Iris pigment epithelial cell (primary cell): ENCODE results near the gene PLAU.
"Not testable (repeated sequence)": the region's sequence is repeated elsewhere in the genome, so short reads cannot be mapped to it uniquely, and the experiment has no call there.

Experiments
- DNase-seq: peaks from one replicate; pipeline ENCODE4 v3.0.0-alpha.2; 2011; ENCODE audit warnings: low read depth

Gene PLAU

DNA sequence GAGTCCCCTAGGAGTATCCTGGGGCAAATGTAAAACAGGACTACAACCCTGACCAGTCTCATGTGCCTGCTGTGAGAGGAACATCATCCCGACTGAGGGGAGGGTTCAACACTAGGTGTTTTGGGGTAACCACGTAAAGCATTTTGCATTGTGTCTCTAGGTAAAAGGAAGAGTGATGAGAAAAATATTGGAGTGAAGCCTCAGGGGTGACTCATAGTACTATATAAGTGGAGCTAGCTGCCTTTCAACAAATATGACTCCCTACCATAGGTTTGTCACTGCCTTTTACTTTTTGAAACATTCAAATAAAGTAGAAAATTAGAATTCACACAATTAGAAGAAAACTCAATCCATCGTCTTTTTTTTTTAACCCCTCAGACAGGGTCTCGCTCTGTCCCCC, 34.0 kb upstream of the PLAU start:
- DNase-seq: no peak

DNA sequence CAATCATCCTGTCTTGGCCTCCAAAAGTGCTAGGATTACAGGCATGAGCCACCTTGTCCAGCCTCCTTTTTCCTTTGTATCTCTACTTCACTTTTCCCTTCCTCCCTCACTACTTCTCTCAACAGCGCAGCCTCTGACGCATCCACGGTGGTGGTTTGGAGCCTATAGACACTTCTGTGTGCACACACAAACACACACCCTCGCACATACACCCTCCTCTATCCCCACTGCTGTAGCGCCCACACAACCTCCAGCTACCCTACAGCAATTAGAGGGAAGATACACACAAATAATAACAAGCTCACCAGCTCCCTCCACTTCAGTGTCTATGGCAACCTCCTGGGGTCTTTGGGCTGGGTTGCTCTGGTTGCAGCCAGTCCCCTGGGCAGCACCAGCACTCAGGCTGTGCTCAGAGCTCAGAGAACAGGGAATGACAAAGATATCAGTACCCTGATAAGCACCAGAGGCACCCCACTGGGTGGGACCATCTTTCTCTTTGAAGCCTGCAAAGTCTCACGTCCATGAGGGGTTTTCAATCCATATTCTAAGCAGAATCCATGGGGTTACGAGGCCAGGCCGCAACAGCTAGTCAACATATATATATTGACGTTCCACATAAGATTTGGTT, 33.3 kb upstream of the PLAU start:
- DNase-seq: no peak

DNA sequence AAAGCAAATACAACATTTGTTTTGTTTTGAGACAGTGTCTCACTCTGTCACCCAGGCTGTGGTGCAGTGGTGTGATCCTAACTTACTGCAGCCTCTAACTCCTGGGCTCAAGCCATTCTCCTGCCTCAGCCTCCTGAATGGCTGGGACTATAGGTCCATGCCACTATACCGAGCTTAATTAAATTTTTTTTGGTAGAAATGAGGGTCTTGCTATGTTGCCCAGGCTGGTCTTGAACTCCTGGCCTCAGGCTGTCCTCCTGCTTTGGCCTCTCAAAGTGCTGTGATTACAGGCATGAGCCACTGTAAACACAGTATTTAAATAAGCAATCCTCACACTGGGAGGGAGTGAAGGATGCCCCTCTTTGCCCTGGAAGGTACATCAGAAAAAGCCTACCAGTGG, 32.6 kb upstream of the PLAU start:
- DNase-seq: no peak

DNA sequence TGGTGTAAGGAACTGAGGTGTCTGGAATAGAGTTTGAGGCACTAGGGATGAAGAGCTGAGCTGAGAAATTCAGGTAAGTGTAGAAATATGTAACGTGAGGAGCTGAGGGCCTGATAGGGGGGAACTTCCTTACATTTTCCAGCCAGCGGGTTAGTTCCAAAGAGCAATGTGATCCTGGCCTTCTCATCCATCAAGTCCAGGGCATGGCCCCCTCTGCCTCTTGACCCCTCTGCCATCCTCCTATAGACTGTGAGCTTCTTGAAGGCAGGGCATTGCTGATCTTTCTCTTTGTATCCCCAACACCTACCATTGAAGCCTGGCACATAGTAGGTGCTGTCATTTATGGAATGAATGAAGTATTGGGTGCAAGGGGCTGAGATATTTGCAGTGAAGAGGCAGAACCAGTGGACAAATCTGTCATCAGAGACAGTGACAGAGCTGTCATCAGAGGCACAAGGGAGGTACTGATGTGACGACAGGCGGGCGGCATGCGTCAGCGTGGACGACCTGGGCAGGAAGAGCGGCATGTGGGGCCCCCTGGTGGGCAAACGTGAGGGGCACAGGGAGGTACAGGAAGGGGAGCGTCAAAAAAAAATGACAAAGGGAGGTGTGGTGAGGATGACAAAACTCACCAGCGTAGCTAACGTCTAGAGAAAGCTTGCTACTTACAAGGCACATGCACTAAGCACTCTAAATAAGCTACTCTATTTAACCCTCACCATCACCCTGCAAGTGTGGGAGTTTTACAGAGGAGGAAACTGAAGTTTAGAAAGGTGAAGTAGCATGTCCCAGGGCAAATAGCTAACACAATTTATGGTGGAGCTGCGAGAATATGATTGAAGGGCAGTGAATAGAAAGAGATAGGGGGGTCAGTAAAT, 31.4 kb upstream of the PLAU start:
- peak; percentile 74 for DNase-seq

DNA sequence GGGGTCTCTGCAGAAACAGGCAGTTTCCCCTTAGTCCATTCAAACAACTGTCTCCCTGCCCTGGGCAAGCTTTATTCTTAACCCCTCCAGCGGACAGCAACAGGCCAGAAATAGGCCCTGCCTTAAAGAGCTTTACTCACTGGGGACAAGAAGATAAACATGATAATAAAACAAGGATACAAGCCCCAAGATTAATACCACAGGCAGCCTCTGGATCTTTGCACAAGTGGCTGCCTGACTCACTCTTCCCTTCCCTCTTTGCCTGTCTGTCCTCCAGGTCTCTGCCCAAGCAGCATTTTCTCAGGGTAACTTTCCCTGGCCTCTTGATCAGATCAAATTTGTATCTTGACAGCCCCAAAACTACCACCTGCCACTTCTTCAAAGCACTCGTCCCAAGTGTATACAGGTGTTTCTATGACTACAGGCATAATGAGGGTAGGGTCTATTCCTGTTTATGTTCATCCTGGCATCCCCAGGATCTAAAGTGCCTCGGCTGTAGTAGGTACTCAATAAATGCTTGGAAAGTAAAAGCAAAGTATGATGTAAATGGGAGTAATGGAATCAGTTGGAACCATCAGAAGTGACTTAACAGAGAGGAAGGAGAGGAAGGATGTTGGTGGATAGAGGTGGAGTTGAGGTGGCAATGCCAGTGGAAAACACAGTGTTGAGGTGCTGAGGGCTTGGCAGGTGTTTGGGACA, 29.6 kb upstream of the PLAU start:
- peak; percentile 51 for DNase-seq

DNA sequence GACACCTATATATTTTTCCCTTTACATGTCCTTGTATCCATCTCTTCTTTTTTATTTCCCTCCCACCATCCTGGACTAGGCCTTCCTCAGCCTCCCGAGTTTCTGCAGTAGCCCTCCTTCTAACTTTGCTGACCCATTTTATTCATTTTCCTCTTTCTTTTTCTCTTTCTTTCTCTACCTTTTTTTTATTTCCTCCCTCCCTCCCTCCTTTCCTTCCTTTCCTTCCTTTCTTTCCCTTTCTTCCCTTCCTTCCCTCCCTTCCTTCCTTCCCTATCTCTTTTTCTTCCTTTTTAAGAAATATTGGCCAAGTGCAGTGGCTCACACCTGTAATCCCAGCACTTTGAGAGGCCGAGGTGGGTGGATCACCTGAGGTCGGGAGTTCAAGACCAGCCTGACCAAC, 26.9 kb upstream of the PLAU start:
- DNase-seq: no peak

DNA sequence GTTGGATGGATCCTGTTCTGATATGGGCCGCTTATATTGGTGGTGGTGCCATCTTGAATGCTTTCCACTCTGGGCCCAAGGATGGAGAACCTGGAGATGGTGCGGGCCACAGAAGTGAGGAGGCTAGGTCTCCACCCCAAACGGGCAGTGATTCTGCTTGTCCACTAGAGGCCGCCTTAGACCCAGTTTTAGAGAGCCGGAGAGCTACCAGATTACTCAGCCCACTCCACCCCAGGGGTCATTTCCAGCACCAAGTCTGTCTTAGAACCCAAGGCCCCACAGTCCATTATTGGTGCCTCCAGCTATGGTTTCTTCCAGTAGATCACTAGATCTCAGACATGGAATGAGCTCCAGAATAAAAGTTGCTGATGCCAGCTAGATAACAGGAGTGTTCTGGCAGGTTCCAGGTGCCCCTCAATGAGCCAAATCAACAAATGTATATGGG, 24.8 kb upstream of the PLAU start:
- peak; percentile 80 for DNase-seq

DNA sequence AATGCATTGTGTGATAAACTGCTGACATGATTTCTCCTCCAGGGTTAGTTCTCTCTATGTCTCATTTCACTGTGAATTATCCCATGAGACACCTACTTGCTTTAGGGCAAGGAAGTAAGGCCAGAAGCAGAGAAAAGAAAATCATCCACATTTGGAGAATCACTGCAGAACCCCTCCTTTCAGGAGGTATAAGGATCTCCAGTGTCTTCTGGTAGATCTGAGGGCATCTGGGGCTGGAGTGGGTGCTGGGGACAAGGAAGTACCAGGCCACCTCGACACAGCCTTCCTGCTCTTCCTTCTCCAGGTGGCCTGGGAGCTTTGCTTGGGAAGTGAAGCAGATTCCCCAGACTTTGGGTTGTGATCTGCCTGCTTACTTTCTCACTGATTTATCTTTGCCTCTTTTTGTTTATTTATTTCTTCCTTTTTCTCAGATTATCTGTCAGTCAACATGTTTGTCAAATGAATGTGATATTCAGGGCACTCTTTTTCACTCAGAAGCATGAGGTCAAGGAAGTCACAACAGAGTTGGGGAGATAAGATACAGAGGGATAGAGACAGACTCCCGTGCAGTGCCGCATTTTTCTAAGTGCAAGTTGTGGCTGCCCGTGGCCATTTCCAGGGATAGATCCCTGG, 24.2 kb upstream of the PLAU start:
- no peak for DNase-seq

DNA sequence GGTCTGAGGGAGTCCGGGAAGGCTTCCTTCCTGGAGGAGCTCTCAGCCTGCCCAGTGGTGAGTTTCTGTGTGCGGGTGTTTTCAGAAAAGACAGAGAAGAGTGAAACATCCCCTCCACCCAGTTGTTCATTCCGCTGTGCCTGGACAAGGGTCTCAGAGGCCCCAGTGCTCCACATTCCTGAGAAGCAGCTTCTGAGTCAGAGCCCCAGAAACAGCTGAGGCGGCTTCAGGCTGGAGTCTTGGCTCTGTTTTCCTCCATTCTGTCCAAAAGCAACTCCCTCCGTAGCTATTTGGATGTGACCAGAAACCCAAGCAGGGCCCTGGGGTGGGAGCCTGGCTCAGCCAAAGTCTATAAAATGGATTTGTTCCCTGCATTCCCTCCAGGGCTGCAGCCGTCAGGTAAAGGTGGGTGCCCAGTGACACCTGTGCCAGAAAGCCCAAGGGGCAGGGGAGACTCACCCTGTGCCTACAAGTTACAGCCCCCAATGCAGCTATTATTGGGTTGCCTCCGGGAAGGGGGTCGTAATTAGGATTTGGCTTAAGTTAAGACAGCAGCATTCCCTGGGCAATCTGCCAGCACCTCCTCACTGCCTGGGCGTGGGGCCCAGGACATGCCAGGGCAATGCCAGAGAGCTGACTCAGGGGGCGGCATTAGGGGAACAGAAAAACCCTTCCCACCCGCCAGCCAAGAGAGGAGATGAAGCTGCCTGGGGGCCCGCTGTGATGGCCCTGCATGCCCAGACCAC, 23.5 kb upstream of the PLAU start:
- peak; percentile 83 for DNase-seq

DNA sequence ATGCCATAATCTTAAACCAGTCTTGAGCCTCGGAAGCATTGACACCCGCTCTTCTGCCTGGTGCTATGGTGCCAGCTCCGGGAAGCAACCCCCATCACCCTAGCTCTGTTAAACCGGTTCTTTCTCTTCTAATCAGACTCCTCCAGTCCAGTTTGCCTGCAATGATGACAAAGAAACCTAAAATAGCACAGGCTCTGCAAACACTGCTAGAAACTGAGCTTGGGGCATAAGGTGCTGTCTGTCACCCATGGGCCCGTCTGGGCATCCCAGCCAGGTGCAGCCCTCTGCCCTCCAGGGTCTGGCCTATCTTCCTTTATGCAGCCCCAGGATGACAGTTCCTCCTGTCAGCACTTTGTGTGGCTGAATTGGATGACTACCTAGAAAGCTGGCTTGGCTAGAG, 22.4 kb upstream of the PLAU start:
- DNase-seq: no peak

DNA sequence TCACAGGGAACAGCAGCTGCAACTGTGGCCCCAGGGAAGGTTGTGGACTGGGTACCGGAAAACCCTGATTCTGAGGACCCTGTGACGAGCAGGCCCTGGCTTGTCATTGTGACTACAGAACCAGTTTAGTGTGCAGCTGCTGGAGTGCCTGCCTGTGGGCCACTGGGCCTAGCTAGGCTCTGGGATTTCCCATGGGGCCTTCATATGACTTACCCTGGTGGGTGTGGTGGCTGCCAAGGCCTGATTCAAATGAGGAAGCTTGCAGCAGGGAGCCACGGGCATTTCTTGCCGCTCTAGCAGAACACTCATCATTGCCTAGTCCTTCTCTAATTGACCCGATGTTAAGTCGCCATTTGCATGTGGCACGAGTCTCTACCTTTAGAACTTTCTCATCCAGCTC, 21.9 kb upstream of the PLAU start:
- no peak for DNase-seq

DNA sequence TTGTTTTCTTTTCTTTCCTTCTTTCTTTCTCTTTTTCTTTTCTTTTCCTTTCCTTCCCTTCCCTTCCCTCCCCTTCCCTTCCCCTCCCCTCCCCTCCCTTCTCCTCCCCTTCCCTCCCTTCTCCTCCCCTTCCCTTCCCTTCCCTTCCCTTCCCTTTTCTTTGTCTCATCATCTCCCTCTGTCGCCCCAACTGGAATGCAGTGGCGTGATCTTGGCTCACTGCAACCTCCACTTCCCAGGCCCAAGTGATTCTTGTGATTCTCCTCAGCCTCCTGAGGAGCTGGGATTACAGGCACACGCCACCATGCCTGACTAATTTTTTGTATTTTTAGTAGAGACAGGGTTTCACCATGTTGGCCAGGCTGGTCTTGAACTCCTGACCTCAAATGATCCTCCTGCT, 21.5 kb upstream of the PLAU start:
- not testable (repeated sequence) for DNase-seq

DNA sequence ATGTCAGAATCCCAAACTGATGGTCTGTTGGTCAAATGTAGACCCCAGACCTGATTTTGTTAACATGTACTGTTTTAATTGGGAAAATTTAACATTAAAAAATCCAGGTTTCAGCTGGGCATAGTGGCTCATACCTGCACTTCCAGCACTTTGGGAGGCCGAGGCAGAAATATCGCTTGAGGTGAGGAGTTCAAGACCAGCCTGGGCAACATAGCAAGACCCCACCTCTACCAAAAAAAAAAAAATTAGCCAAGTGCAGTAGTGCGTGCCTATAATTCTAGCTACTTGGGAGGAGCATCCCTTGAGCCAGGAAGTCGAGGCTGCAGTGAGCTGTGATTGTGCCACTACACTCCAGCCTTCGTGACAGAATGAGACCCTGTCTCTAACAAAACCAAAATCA, 20.7 kb upstream of the PLAU start:
- no peak for DNase-seq

DNA sequence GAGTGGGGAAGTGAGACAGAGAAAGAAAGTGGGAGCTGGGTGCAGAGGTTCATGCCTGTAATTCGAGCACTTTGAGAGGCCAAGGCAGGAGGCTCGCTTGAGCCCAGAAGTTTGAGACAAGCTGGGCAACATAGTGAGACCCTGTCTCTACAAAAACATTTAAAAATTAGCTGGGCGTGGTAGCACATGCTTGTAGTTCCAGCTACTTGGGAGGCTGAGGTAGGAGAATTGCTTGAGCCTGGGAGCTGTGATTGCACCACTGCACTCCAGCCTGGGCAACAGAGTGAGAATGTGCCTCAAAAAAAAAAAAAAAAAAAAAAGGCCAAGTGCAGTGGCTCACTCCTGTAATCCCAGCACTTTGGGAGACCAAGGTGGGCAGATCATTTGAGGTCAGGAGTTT, 20.1 kb upstream of the PLAU start:
- DNase-seq: not testable (repeated sequence)

DNA sequence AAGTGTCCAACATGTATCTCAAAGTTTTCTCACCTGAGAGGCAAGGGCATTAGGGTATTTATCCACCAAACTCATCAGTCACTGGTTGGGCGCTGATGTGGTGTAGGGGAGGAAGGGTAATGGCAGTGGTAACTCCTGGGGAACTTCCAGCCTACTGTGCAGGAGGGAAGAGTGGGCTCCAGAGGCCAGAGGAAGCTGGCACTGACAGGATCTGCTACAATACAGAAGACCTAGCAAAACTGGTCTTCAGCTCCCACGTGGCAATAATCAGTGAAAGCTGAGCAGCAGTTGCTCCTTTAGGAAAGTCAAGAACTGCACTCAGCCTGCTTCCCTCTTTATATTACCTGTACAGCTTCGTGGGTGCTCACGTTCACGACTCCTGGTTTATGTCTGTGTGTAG, 19.4 kb upstream of the PLAU start:
- DNase-seq: no peak

DNA sequence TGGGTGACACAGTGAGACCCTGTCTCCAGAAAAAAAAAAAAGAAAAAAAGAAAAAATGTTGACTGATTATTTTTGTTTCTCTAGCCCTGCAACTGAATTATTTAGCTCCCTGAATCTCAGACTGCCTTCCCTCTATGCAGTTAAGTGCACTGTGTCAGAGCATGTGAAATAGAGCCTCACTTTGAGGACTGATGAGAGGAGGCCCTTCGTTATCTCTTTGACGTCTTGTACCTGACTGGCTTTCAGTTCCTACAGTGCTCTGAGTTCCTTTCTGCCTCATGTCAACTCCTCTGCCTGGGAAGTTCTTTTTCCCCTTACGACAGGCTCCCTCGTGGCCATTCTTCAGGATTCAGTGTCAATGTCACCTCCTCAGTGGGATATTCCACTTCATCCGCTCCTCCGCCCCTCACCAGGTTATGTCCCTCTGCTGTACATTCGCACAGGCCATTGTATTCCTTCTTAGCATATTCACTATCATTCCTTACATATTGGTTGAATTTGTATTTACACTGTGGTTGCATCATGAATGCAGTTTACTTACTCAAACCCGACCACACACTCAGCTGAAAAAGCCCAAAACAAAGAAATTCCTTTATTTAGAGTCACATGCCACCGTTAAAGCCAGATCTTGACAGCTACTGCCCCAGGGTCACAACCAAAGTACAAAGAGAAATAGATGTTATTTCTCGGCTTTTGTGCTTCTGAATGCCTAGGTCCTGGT, 18.5 kb upstream of the PLAU start:
- peak; percentile 66 for DNase-seq

DNA sequence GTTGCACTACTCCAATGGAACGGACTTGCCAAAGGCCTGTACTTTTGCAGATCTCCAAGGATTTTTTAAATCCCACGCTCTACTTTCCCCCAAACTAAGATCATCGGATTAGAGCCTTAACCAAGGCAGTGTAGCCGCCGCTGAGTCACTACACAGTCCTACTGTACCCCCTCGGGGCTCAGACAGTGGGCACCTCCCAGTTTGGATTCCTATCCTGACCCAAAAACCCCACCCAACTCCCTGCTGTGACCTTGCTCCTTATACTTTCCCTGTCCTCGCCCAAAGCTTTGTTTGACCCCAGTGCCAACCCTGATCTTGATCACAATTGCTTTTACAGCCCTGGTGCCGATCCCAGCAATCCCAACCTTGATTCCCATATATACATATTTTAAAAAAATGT, 17.5 kb upstream of the PLAU start:
- no peak for DNase-seq

DNA sequence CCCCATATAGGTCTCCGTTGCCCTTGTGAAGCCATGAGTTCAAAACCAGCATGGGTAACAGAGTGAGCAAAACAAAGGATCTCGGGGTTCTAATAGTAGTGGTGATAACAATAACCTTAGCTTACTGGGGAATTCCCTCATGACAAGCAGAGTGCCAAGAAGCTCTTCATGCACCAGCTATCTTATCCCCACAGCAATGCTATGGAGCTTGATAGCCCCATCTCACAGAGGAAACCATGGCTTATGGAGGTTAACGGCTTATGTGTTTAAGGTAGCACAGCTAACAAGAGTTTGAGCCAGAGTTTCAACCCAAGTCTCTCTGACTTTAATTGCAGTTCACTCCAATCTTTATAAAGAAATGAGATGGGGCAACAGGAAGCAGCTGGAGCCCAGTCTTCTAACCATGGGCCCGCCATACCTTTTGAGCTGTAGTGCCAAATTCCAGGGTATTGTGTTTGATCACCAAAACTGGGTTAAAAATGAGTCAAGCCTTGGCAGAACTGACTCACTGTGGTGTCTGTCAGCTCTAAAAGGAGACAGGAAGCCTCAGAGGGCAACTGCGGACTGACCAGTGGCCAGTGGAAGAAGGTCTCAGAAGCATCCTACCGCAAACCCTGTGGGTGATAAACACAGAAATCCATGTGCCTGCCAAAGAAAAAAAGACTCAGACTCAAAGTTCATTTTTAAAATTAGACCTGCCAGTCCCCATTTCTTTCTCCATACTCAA, 16.5 kb upstream of the PLAU start:
- DNase-seq: peak; percentile 97

DNA sequence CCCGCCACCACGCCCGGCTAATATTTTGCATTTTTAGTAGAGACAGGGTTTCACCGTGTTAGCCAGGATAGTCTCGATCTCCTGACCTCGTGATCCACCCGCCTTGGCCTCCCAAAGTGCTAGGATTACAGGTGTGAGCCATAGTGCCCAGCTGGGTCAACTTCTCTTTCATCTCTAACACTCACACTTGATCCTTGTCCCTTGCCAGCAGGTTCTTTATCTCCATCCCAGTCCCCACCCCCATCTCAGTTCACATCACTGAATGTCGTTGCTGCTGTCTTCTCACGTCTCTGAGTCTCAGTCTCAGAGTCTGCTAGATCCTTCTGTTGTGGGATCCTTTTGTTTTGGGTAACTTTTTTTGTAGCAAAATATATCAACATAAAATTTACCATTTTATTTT, 15.6 kb upstream of the PLAU start:
- not testable (repeated sequence) for DNase-seq

DNA sequence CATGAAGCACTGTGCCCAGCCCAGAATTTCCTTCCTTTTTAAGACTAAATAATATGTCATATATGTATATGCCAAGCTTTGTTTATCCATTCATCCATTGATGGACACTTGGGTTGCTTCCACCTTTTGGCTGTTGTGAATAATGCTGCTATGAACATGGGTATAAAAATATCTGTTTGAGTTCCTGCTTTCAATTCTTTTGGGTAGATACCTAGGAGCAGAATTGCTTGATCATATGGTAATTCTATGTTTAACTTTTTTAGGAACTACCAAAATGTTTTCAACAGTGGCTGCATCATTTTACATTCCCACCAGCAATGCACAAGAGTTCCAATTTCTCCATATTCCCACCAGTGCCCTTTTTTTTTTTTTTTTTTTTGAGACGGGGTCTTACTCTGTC, 13.2 kb upstream of the PLAU start:
- no peak for DNase-seq
